Neutrophil (primary cell): ENCODE data around the gene TFPI2.

Experiments
- H3K27ac ChIP-seq: fragments of 200-600 bp; sonication (generic); 2 replicates; pipeline ENCODE4 v1.5.1; 2016; ENCODE audit warnings: mild to moderate bottlenecking, moderate library complexity
- H3K27me3 ChIP-seq: fragments of 200-600 bp; sonication (generic); 2 replicates; pipeline ENCODE4 v1.6.0; 2016; ENCODE audit warnings: mild to moderate bottlenecking
- H3K36me3 ChIP-seq: fragments of 200-600 bp; sonication (generic); 2 replicates; pipeline ENCODE4 v1.5.1; 2017
- H3K4me1 ChIP-seq, 2 experiments: fragments of 200-600 bp in 1 of 2; sonication (generic) in 1 of 2; 1 replicate in 1 of 2; 2 replicates in 1 of 2; pipeline versions ENCODE4 v1.5.1 to v1.6.1; 2013 to 2016; ENCODE audit warnings: low read depth in 1 of 2, low read length in 1 of 2, mild to moderate bottlenecking in 1 of 2, moderate library complexity in 1 of 2; ENCODE audit not compliant: control insufficient read depth in 1 of 2, insufficient read depth in 1 of 2
- H3K4me3 ChIP-seq, 2 experiments: fragments of 200-600 bp in 1 of 2; sonication (generic) in 1 of 2; 1 replicate in 1 of 2; 2 replicates in 1 of 2; pipeline ENCODE4 v1.5.1; 2013 to 2016; ENCODE audit warnings: low read depth in 1 of 2, low read length in 1 of 2, mild to moderate bottlenecking in 1 of 2, moderate library complexity in 1 of 2
- H3K9me3 ChIP-seq: fragments of 200-600 bp; sonication (generic); 2 replicates; pipeline ENCODE4 v1.5.1; 2016
- CTCF ChIP-seq: fragments of 200-600 bp; sonication (generic); IDR thresholded peaks from 2 replicates; pipeline ENCODE4 v1.5.1; 2016; ENCODE audit warnings: antibody characterized with exemption

TFPI2 gene

GRCh38 chr7:93890464-93891068 lies at the start of gene TFPI2:
Gene TFPI2, minus strand, starts transcription at chr7:93890753. Its CDS starts 75 bp downstream, at chr7:93890678.
- Histone ChIP-seq H3K27me3 (peaks cover 60% of the 10 kb centered on the region), H3K9me3 (no peaks in the 10 kb centered on the region), H3K27ac (no peak within 1 kb of the TSS), H3K4me3 (no peak within 1 kb of the TSS), H3K4me1 (no peaks in the 10 kb centered on the region), H3K36me3 (no peaks in the 10 kb centered on the region)
- TF ChIP-seq CTCF, result no peak

- H3K4me1 ChIP-seq, result no peaks in the 10 kb centered on the region
- H3K36me3 ChIP-seq, result no peaks in the 10 kb centered on the region
- no peak for TF ChIP-seq CTCF
- no peak overlapping the region for H3K27ac ChIP-seq
- H3K4me3 ChIP-seq, result no peak overlapping the region
- no peaks in the 10 kb centered on the region for H3K9me3 ChIP-seq
- H3K27me3 ChIP-seq, result no peaks in the 10 kb centered on the region
These were observed 47.7 kb upstream of the TFPI2 start for GRCh38 chr7:93938293-93938692.

- H3K4me3 ChIP-seq, result no peak overlapping the region
- no peak overlapping the region for H3K27ac ChIP-seq
- no peaks in the 10 kb centered on the region for H3K36me3 ChIP-seq
- no peaks in the 10 kb centered on the region for H3K27me3 ChIP-seq
- TF ChIP-seq CTCF, result no peak
- no peaks in the 10 kb centered on the region for H3K9me3 ChIP-seq
- no peaks in the 10 kb centered on the region for H3K4me1 ChIP-seq
These were observed 47.3 kb upstream of the TFPI2 start for GRCh38 chr7:93937818-93938217.

GRCh38 chr7:93935102-93935501 lies 44.5 kb upstream of the TFPI2 start:
- Histone ChIP-seq H3K4me3 (no peak overlapping the region), H3K27ac (no peak overlapping the region), H3K4me1 (no peaks in the 10 kb centered on the region), H3K36me3 (no peaks in the 10 kb centered on the region), H3K27me3 (no peaks in the 10 kb centered on the region), H3K9me3 (no peaks in the 10 kb centered on the region)
- TF ChIP-seq CTCF, result no peak

- TF ChIP-seq CTCF, result no peak
- no peaks in the 10 kb centered on the region for H3K4me1 ChIP-seq
- no peak overlapping the region for H3K4me3 ChIP-seq
- H3K27me3 ChIP-seq, result no peaks in the 10 kb centered on the region
- no peak overlapping the region for H3K27ac ChIP-seq
- no peaks in the 10 kb centered on the region for H3K36me3 ChIP-seq
- no peaks in the 10 kb centered on the region for H3K9me3 ChIP-seq
These were observed 42.6 kb upstream of the TFPI2 start for GRCh38 chr7:93933156-93933555.

GRCh38 chr7:93931655-93932054 lies 41.1 kb upstream of the TFPI2 start:
- no peak for TF ChIP-seq CTCF
- H3K27ac ChIP-seq, result no peak overlapping the region
- H3K4me3 ChIP-seq, result no peak overlapping the region
- H3K4me1 ChIP-seq, result no peaks in the 10 kb centered on the region
- H3K36me3 ChIP-seq, result no peaks in the 10 kb centered on the region
- no peaks in the 10 kb centered on the region for H3K27me3 ChIP-seq
- no peaks in the 10 kb centered on the region for H3K9me3 ChIP-seq
